ENCODE data around the gene LRIG1.

Gene LRIG1

GRCh38 chr3:66504850-66505641 lies 4.2 kb upstream of the LRIG1 start:
- no peak overlapping the region for H3K4me3 ChIP-seq (ENCODE audit: low read depth, low read length)
- no peak for DNase-seq (ENCODE audit: low read depth)
- TF ChIP-seq CTCF (IDR thresholded peaks at IDR 0.05; ENCODE audit: control insufficient read depth, extremely low read depth, insufficient read depth) = no peak

GRCh38 chr3:66502981-66503380 lies 2.2 kb upstream of the LRIG1 start:
- DNase-seq (ENCODE audit: low read depth) = no peak
- no peak for TF ChIP-seq CTCF (IDR thresholded peaks at IDR 0.05; ENCODE audit: control insufficient read depth, extremely low read depth, insufficient read depth)
- no peak overlapping the region for H3K4me3 ChIP-seq (ENCODE audit: low read depth, low read length)

GRCh38 chr3:66502245-66502874 lies 1.5 kb upstream of the LRIG1 start:
- no peak for TF ChIP-seq CTCF (IDR thresholded peaks at IDR 0.05; ENCODE audit: control insufficient read depth, extremely low read depth, insufficient read depth)
- H3K4me3 ChIP-seq (ENCODE audit: low read depth, low read length) = no peak overlapping the region
- no peak for DNase-seq (ENCODE audit: low read depth)

GRCh38 chr3:66501483-66502244 lies 842 bp upstream of the LRIG1 start:
- peak overlapping the region; percentile 51 for H3K4me3 ChIP-seq (ENCODE audit: low read depth, low read length)

GRCh38 chr3:66499881-66500575 lies 794 bp downstream of the LRIG1 start:
- peak overlapping the region; percentile 91 for H3K4me3 ChIP-seq (ENCODE audit: low read depth, low read length)
- no peak for TF ChIP-seq CTCF (IDR thresholded peaks at IDR 0.05; ENCODE audit: control insufficient read depth, extremely low read depth, insufficient read depth)
- no peak for DNase-seq (ENCODE audit: low read depth)

More at GRCh38 chr3:66501483-66502244, 842 bp upstream of the LRIG1 start:
- DNase-seq (ENCODE audit: low read depth) = no peak
- TF ChIP-seq CTCF (IDR thresholded peaks at IDR 0.05; ENCODE audit: control insufficient read depth, extremely low read depth, insufficient read depth) = no peak
